Spleen (tissue), 11 donors: ENCODE measurements around the gene OR2M5. TPM values are rescaled to one million over a fixed set of nuclear protein-coding genes. Genes with fewer than 3 reads are reported as not detected.
A peak's percentile ranks its signal among the peaks of the same experiment; 100 is the strongest.

Experiments used
- DNase-seq: peaks from one replicate; pipeline ENCODE4 v3.0.0-alpha.2; 2020
- H3K27ac ChIP-seq, 8 donors: fragments of 200-600 bp; sonication (generic) in 7 of 8; 1 replicate in 4 of 8; 2 replicates in 4 of 8; pipeline versions ENCODE4 v1.5.0 to v1.8.0; 2016 to 2021; ENCODE audit warnings: inconsistent platforms in 4 of 8, mild to moderate bottlenecking in 4 of 8, moderate library complexity in 1 of 8
- H3K27me3 ChIP-seq, 7 donors: fragments of 200-600 bp; sonication (generic) in 6 of 7; replicated peaks in 1 of 7; 1 replicate in 4 of 7; 2 replicates in 3 of 7; pipeline versions ENCODE4 v1.5.0 to v1.8.0; 2016 to 2021; ENCODE audit warnings: inconsistent platforms in 3 of 7, mild to moderate bottlenecking in 1 of 7
- H3K36me3 ChIP-seq, 6 donors: fragments of 200-600 bp; sonication (generic) in 5 of 6; 1 replicate in 4 of 6; 2 replicates in 2 of 6; pipeline versions ENCODE4 v1.5.0 to v1.8.0; 2016 to 2021; ENCODE audit warnings: inconsistent platforms in 2 of 6
- H3K4me1 ChIP-seq, 6 donors: fragments of 200-600 bp; sonication (generic) in 5 of 6; 1 replicate in 3 of 6; 2 replicates in 3 of 6; pipeline versions ENCODE4 v1.5.0 to v1.8.0; 2016 to 2021; ENCODE audit warnings: inconsistent platforms in 3 of 6
- H3K4me3 ChIP-seq, 8 donors: fragments of 200-600 bp; sonication (generic) in 7 of 8; 1 replicate in 4 of 8; 2 replicates in 4 of 8; pipeline versions ENCODE4 v1.5.0 to v1.8.0; 2016 to 2021; ENCODE audit warnings: inconsistent platforms in 4 of 8, mild to moderate bottlenecking in 4 of 8, moderate library complexity in 2 of 8
- H3K9me3 ChIP-seq, 8 donors: fragments of 200-600 bp; sonication (generic) in 7 of 8; 1 replicate in 4 of 8; 2 replicates in 4 of 8; pipeline versions ENCODE4 v1.5.0 to v1.8.0; 2016 to 2021; ENCODE audit warnings: inconsistent platforms in 4 of 8
- POLR2A ChIP-seq, 3 donors: fragments of 450-650 bp; IDR thresholded peaks; one replicate each; pipeline ENCODE4 v1.5.1; 2017; ENCODE audit warnings: antibody characterized with exemption in 3 of 3, mild to moderate bottlenecking in 1 of 3
- POLR2AphosphoS5 ChIP-seq, 3 donors: sonication (generic); formaldehyde crosslinking; IDR thresholded peaks; one replicate each; pipeline ENCODE4 v1.5.1; 2017; ENCODE audit warnings: antibody characterized with exemption in 3 of 3
- WGBS, 5 donors: extraction: QIAGEN DNeasy Blood & Tissue Kit in 3 of 5; methylation state at CpG; one replicate each; pipeline versions ENCODE4 v1.1.5 to v1.1.7; 2013 to 2018; 5-methylcytosine and 5-hydroxymethylcytosine counted together
- intact Hi-C: fragments of 100-400 bp; cut with DNase I; formaldehyde crosslinking; loops from one replicate; pipeline ENCODE4 v1.15.0; 2023; ENCODE audit warnings: low total_unique reads
- polyA plus RNA-seq, 3 donors: library from polyadenylated mRNA; stranded (reverse); fragments of 200-250 nt; gene quantifications; one replicate each; pipeline ENCODE4 v1.2.1, GENCODE V29; 2013
- total RNA-seq, 7 donors: library from RNA; depleted of rRNA in 3 of 7; stranded (reverse); fragments of >200 nt in 3 of 7; fragmentation: NEBNext Ultra II Directional in 4 of 7; extraction: Animal tissue kit (Norgen Biotek cat#: 25700) in 4 of 7; gene quantifications; one replicate each; pipeline versions ENCODE4 v1.1.0 to v1.2.1, GENCODE V29; 2016 to 2021
- TF ChIP-seq, protein P1 (sequence below), 11 experiments: fragments of 200-600 bp in 7 of 11; fragments of 450-650 bp in 4 of 11; sonication (generic) in 4 of 11; IDR thresholded peaks in 8 of 11; conservative IDR thresholded peaks in 3 of 11; 1 replicate in 7 of 11; 2 replicates in 4 of 11; pipeline versions ENCODE4 v1.4.0 to v1.8.0; 2016 to 2021; ENCODE audit warnings: antibody characterized with exemption in 11 of 11, inconsistent platforms in 4 of 11, mild to moderate bottlenecking in 1 of 11
- donor health status: healthy with polysubstance abuse.
- donor health status: DM: no; HTN: no; CAD: no; lungs with moderate emphysema.
- donor health status: DM: no; HTN: no; CAD: no.
- donor health status: Bipolar disorder and iron deficiency.
- donor health status: healthy.
- donor health status: DM: no; HTN: no; CAD: no.
- donor health status: DM: yes; HTN: yes; CAD: no.

Gene OR2M5
- total and polyA plus RNA-seq, 10 donors, result not detected

DNA sequence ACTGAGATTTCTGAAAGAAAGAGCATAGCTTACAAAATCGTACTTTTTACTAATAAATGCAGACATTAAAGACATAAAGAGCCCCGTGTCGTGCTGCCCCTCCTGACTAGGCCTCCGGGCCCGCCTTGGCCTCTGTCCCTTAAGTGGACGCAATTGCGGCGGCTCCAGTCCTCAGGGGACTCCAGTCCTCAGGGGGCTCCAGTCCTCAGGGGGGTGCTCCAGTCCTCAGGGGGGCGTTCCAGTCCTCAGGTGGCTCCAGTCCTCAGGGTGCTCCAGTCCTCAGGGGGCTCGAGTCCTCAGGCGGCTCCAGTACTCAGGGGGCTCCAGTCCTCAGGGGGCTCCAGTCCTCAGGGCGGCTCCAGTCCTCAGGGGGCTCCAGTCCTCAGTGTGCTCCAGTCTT, 19.1 kb downstream of the OR2M5 start:
- Histone ChIP-seq H3K27me3 (no peaks in the 10 kb centered on the region), H3K4me3 (no peak overlapping the region), H3K36me3 (no peaks in the 10 kb centered on the region), H3K9me3 (peaks cover 0 to 7% (median 0%) of the 10 kb centered on the region in 8 donors), H3K27ac (no peak overlapping the region), H3K4me1 (no peaks in the 10 kb centered on the region)
- TF ChIP-seq, protein P1, sequence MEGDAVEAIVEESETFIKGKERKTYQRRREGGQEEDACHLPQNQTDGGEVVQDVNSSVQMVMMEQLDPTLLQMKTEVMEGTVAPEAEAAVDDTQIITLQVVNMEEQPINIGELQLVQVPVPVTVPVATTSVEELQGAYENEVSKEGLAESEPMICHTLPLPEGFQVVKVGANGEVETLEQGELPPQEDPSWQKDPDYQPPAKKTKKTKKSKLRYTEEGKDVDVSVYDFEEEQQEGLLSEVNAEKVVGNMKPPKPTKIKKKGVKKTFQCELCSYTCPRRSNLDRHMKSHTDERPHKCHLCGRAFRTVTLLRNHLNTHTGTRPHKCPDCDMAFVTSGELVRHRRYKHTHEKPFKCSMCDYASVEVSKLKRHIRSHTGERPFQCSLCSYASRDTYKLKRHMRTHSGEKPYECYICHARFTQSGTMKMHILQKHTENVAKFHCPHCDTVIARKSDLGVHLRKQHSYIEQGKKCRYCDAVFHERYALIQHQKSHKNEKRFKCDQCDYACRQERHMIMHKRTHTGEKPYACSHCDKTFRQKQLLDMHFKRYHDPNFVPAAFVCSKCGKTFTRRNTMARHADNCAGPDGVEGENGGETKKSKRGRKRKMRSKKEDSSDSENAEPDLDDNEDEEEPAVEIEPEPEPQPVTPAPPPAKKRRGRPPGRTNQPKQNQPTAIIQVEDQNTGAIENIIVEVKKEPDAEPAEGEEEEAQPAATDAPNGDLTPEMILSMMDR (IDR thresholded peaks at IDR 0.05 in 8 of 11, conservative IDR thresholded peaks at IDR 0.05 in 3 of 11), result no peak
- TF ChIP-seq POLR2A (IDR thresholded peaks at IDR 0.05), result no peak
- TF ChIP-seq POLR2AphosphoS5 (IDR thresholded peaks at IDR 0.05), result no peak
- whole genome bisulfite sequencing, 5 donors, result 77 to 92% (median 89%) methylated on average over 9 to 12 of the region's 12 CpGs
- DNase-seq, result no peak
- intact Hi-C loops, result no loop called here

DNA sequence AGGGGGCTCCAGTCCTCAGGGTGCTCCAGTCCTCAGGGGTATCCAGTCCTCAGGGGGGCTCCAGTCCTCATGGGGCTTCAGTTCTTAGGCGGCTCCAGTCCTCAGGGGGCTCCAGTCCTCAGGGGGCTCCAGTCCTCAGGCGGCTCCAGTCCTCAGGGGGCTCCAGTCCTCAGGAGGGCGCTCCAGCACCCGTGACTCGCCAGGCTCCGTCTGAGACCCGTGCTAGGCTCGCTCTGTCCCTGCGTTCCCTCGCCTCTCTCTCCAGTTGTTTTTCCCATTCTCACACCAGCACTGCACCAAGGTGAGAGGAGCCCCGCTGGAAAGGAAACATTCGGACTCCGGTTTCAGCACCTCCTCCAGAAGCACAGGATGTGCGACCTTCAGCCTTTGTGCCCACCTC, 20.2 kb downstream of the OR2M5 start:
- TF ChIP-seq POLR2AphosphoS5 (IDR thresholded peaks at IDR 0.05) (no peak), POLR2A (IDR thresholded peaks at IDR 0.05) (no peak)
- TF ChIP-seq, protein P1 (IDR thresholded peaks at IDR 0.05 in 8 of 11, conservative IDR thresholded peaks at IDR 0.05 in 3 of 11), result no peak
- intact Hi-C loops, result no loop called here
- H3K9me3 ChIP-seq, result peaks cover 0 to 7% (median 0%) of the 10 kb centered on the region in 8 donors
- H3K4me1 ChIP-seq, result no peaks in the 10 kb centered on the region
- DNase-seq, result peak; percentile 50
- no peaks in the 10 kb centered on the region for H3K36me3 ChIP-seq
- no peak overlapping the region for H3K4me3 ChIP-seq
- no peaks in the 10 kb centered on the region for H3K27me3 ChIP-seq
- 88 to 95% (median 93%) methylated on average over 13 to 14 of the region's 14 CpGs for WGBS, 5 donors
- no peak overlapping the region for H3K27ac ChIP-seq

DNA sequence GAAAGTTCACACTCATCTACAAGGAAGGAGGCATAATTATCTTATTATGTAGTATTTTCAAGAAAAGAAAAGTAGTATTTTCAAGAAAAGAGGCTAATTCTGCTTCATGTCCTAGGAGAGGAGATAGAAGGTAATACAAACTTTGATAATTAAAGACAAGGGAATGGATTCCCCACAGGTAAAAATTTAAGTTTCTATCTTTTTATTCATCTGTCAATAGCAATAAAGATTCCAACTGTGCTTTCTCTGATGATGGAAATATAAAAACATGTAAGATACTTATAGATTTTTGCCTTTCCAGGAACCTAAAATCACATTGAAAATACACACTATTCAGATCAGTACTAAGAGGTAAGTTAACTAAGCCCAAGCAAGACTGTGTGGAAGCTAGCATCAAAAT, 29.6 kb downstream of the OR2M5 start, which contains the start of gene OR2M2:
Gene OR2M2 (plus strand): TSS at position 301 of the 400 bp plus-strand sequence. CDS start 5,165 bp downstream, outside the sequence.
- H3K27ac ChIP-seq, result no peak within 1 kb of the TSS
- TF ChIP-seq, protein P1 (IDR thresholded peaks at IDR 0.05 in 8 of 11, conservative IDR thresholded peaks at IDR 0.05 in 3 of 11), result no peak
- TF ChIP-seq POLR2A (IDR thresholded peaks at IDR 0.05) (no peak), POLR2AphosphoS5 (IDR thresholded peaks at IDR 0.05) (no peak)
- H3K36me3 ChIP-seq, result no peaks in the 10 kb centered on the region
- intact Hi-C loops, result no loop called here
- no peak within 1 kb of the TSS for H3K4me3 ChIP-seq
- H3K9me3 ChIP-seq, result no peaks in the 10 kb centered on the region
- no peak for DNase-seq
- no peaks in the 10 kb centered on the region for H3K4me1 ChIP-seq
- no peaks in the 10 kb centered on the region for H3K27me3 ChIP-seq

DNA sequence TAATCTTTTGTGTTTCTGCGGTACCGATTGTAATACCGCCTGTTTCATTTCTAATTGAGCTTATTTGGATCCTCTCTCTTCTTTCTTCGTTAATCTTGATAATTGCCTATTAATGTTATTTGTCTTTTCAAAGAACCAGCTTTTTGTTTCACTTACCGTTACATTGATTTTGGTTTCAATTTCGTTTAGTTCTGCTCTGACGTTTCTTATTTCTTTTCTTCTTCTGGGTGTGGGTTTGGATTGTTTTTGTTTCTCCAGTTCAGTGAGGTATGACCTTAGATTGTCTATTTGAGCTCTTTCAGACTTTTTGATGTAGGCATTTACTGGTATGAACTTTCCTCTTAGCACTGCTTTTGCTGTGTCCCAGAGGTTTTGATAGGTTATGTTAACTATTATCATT, 39.0 kb downstream of the OR2M5 start:
- Histone ChIP-seq H3K36me3 (no peaks in the 10 kb centered on the region), H3K27me3 (no peaks in the 10 kb centered on the region), H3K4me1 (no peaks in the 10 kb centered on the region), H3K27ac (no peak overlapping the region), H3K4me3 (no peak overlapping the region), H3K9me3 (peaks cover 0 to 12% (median 0%) of the 10 kb centered on the region in 8 donors)
- 64 to 72% (median 67%) methylated on average over 7 of the region's 7 CpGs for WGBS, 5 donors
- no peak for DNase-seq
- no peak for TF ChIP-seq POLR2AphosphoS5 (IDR thresholded peaks at IDR 0.05)
- TF ChIP-seq, protein P1 (IDR thresholded peaks at IDR 0.05 in 8 of 11, conservative IDR thresholded peaks at IDR 0.05 in 3 of 11), result no peak
- TF ChIP-seq POLR2A (IDR thresholded peaks at IDR 0.05), result no peak
- intact Hi-C loops, result no loop called here
